Gastroesophageal sphincter (tissue), 4 donors: ENCODE results near the gene DOCK2. TPM values are rescaled to one million over a fixed set of nuclear protein-coding genes. Genes with fewer than 3 reads are reported as not detected.

Source experiments
- ATAC-seq: fragments of 150-250 bp; one replicate; pipeline ENCODE4 v1.9.1; 2016; ENCODE audit warnings: mild to moderate bottlenecking, moderate library complexity
- H3K27ac ChIP-seq, 4 donors: fragments of 200-600 bp; sonication (generic) in 3 of 4; 1 replicate in 3 of 4; 2 replicates in 1 of 4; pipeline ENCODE4 v1.5.1; 2016 to 2019
- H3K27me3 ChIP-seq: fragments of 200-600 bp; sonication (generic); one replicate; pipeline ENCODE4 v1.5.1; 2019
- H3K36me3 ChIP-seq, 2 donors: fragments of 200-600 bp; sonication (generic); one replicate each; pipeline ENCODE4 v1.5.1; 2019; ENCODE audit warnings: control low read depth in 1 of 2
- H3K4me1 ChIP-seq, 3 donors: fragments of 200-600 bp; sonication (generic); 1 replicate in 2 of 3; 2 replicates in 1 of 3; pipeline ENCODE4 v1.5.1; 2016 to 2019; ENCODE audit warnings: control low read depth in 2 of 3
- H3K4me3 ChIP-seq, 2 donors: fragments of 200-600 bp; sonication (generic); one replicate each; pipeline ENCODE4 v1.5.1; 2019; ENCODE audit warnings: mild to moderate bottlenecking in 1 of 2, moderate library complexity in 1 of 2
- H3K9me3 ChIP-seq, 3 donors: fragments of 200-600 bp; sonication (generic); one replicate each; pipeline ENCODE4 v1.5.1; 2017 to 2019; ENCODE audit warnings: control low read depth in 2 of 3
- CTCF ChIP-seq, 4 experiments: fragments of 200-600 bp in 2 of 4; fragments of 450-650 bp in 2 of 4; sonication (generic) in 1 of 4; IDR thresholded peaks; one replicate each; pipeline ENCODE4 v1.5.1; 2017 to 2019; ENCODE audit warnings: antibody characterized with exemption in 4 of 4, mild to moderate bottlenecking in 2 of 4, moderate library complexity in 2 of 4
- EP300 ChIP-seq: sonication (generic); formaldehyde crosslinking; IDR thresholded peaks from one replicate; pipeline ENCODE4 v1.6.1; 2017; ENCODE audit warnings: antibody characterized with exemption, mild to moderate bottlenecking
- POLR2A ChIP-seq, 2 donors: fragments of 450-650 bp; IDR thresholded peaks; one replicate each; pipeline ENCODE4 v1.6.1; 2017; ENCODE audit warnings: antibody characterized with exemption in 2 of 2, mild to moderate bottlenecking in 2 of 2, moderate library complexity in 1 of 2
- POLR2AphosphoS5 ChIP-seq: sonication (generic); formaldehyde crosslinking; IDR thresholded peaks from one replicate; pipeline ENCODE4 v1.6.1; 2017; ENCODE audit warnings: antibody characterized with exemption
- WGBS, 2 donors: methylation state at CpG; one replicate each; pipeline ENCODE4 v1.1.5; 2018; ENCODE audit warnings: low coverage in 1 of 2; 5-methylcytosine and 5-hydroxymethylcytosine counted together
- total RNA-seq, 4 donors: library from RNA; depleted of rRNA; stranded (reverse); fragments of >200 nt; gene quantifications; one replicate each; pipeline ENCODE4 v1.1.0, GENCODE V29; 2016

DOCK2 gene
- total RNA-seq, 4 donors from 2014 or later: 9.3 to 20.6 (median 11.8) TPM

- H3K27ac ChIP-seq: no peak overlapping the region
- H3K36me3 ChIP-seq: no peaks in the 10 kb centered on the region
- 74 to 93% methylated on average over 2 to 3 of the region's 4 CpGs for WGBS, 2 donors
- H3K9me3 ChIP-seq: no peaks in the 10 kb centered on the region
- H3K27me3 ChIP-seq: no peaks in the 10 kb centered on the region
- no peak for TF ChIP-seq EP300
- no peak for ATAC-seq
- no peaks in the 10 kb centered on the region for H3K4me1 ChIP-seq
- no peak overlapping the region for H3K4me3 ChIP-seq
Observed at GRCh38 chr5:169897481-169897880, 260.4 kb downstream of the DOCK2 start.

- no peak for ATAC-seq
- no peaks in the 10 kb centered on the region for H3K27me3 ChIP-seq
- 25 to 60% methylated on average over 1 of the region's 2 CpGs for WGBS, 2 donors
- no peaks in the 10 kb centered on the region for H3K9me3 ChIP-seq
- TF ChIP-seq EP300 (no peak), POLR2A (IDR thresholded peaks at IDR 0.05) (no peak), CTCF (IDR thresholded peaks at IDR 0.05) (no peak), POLR2AphosphoS5 (no peak)
- H3K4me3 ChIP-seq: no peak overlapping the region
- no peak overlapping the region for H3K27ac ChIP-seq
- no peaks in the 10 kb centered on the region for H3K36me3 ChIP-seq
- no peaks in the 10 kb centered on the region for H3K4me1 ChIP-seq
Observed at GRCh38 chr5:169901896-169902295, 264.8 kb downstream of the DOCK2 start.

GRCh38 chr5:169904059-169904458 lies 267.0 kb downstream of the DOCK2 start:
- Histone ChIP-seq H3K9me3 (no peaks in the 10 kb centered on the region), H3K36me3 (no peaks in the 10 kb centered on the region), H3K27ac (no peak overlapping the region), H3K4me3 (no peak overlapping the region), H3K27me3 (no peaks in the 10 kb centered on the region), H3K4me1 (no peaks in the 10 kb centered on the region)
- TF ChIP-seq POLR2AphosphoS5: no peak
- no peak for TF ChIP-seq CTCF (IDR thresholded peaks at IDR 0.05)
- no peak for TF ChIP-seq EP300
- no peak for TF ChIP-seq POLR2A (IDR thresholded peaks at IDR 0.05)
- 11 to 40% methylated on average over 1 of the region's 2 CpGs for WGBS, 2 donors
- ATAC-seq: no peak

- TF ChIP-seq POLR2AphosphoS5 (no peak), CTCF (IDR thresholded peaks at IDR 0.05) (no peak), POLR2A (IDR thresholded peaks at IDR 0.05) (no peak), EP300 (no peak)
- Histone ChIP-seq H3K27me3 (no peaks in the 10 kb centered on the region), H3K9me3 (no peaks in the 10 kb centered on the region), H3K4me1 (no peaks in the 10 kb centered on the region), H3K27ac (no peak overlapping the region), H3K4me3 (no peak overlapping the region), H3K36me3 (no peaks in the 10 kb centered on the region)
- ATAC-seq: no peak
- 41 to 71% methylated on average over 1 to 3 of the region's 5 CpGs for WGBS, 2 donors
Observed at GRCh38 chr5:169904508-169904907, 267.4 kb downstream of the DOCK2 start.

- Histone ChIP-seq H3K27me3 (no peaks in the 10 kb centered on the region), H3K4me1 (no peaks in the 10 kb centered on the region), H3K27ac (no peak overlapping the region), H3K36me3 (no peaks in the 10 kb centered on the region), H3K9me3 (no peaks in the 10 kb centered on the region), H3K4me3 (no peak overlapping the region)
- TF ChIP-seq POLR2A (IDR thresholded peaks at IDR 0.05) (no peak), CTCF (IDR thresholded peaks at IDR 0.05) (no peak), POLR2AphosphoS5 (no peak), EP300 (no peak)
- no peak for ATAC-seq
- 78% methylated on average over 1 of the region's 1 CpG; no CpG with 5 or more reads in 1 of the 2 donors for WGBS, 2 donors
Observed at GRCh38 chr5:169905017-169905416, 267.9 kb downstream of the DOCK2 start.
